Colon (tissue), 2 donors: ENCODE results near the gene LDLRAD1.
"Not testable (repeated sequence)": the region's sequence is repeated elsewhere in the genome, so short reads cannot be mapped to it uniquely, and the experiment has no call there.

Experiments
- FAIRE-seq: peaks from 2 replicates; lab custom pipeline; 2012; peaks lifted over from hg19 to GRCh38; lab: Jason Lieb, UNC
- donor health status: control.
- donor health status: control.

LDLRAD1 gene, protein sequence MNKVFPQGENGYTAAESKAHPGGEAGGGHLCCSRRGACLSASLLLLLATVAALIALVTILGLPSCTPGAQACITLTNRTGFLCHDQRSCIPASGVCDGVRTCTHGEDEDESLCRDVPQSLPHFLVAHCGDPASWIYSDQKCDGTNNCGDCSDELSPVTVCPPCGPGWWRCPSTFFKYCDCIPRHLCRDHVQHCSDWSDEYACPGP

DNA sequence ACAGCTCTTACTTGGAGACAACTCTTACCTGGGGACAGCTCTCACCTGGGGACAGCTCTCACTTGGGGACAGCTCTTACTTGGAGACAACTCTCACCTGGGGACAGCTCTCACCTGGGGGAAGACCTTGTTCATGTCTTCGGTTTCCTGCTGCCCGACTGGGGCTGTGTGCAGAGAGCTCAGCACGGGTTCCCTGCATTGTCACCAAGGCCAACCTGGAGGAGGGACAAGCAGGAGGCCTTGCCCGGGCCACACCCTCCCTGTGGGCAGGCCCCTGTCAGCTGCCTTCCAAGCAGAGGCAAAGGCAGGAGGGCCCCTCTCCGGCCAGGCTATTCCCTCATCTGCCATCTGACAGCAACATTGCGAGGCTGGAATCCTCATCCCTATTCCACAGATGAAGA is at the start of gene LDLRAD1:
Gene LDLRAD1 (minus strand): TSS at position 208 of the 400 bp plus-strand sequence. CDS start 74 bp downstream, at position 134.
- FAIRE-seq, result no peak

DNA sequence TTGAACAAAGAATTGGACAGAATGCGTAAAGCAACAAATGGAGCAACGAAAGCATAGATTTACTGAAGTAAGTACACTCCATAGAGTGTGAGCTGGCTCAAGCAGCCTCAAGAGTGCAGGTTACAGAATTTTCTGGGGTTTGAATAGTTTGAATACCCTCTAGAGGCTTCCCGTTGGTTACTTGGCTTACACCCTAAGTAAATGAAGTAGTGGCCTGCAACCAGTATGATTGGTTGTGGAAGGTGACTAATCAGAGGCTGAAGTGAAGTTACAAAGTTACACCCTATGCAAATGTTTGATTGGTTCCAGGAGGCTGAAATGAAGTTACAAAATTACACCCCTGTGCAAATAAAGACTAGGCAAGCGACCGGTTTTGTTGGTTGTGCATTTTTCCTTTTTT is 46.3 kb upstream of the LDLRAD1 start:
- FAIRE-seq, result no peak

DNA sequence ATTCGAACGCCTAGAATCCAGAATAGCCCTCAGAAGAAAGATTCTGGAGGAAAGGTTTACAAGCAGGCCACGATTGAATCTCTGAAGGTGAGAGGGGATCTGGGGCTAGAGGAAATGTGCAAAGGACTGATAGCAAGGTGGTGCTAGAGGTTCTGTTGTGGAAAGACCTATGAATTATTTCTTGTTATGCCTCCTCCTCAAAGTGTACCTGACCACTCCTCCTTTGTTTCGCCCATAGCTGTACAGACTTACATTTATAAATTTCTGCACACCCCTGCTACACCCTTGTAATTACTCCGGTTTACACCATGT is 36.4 kb upstream of the LDLRAD1 start:
- no peak for FAIRE-seq

DNA sequence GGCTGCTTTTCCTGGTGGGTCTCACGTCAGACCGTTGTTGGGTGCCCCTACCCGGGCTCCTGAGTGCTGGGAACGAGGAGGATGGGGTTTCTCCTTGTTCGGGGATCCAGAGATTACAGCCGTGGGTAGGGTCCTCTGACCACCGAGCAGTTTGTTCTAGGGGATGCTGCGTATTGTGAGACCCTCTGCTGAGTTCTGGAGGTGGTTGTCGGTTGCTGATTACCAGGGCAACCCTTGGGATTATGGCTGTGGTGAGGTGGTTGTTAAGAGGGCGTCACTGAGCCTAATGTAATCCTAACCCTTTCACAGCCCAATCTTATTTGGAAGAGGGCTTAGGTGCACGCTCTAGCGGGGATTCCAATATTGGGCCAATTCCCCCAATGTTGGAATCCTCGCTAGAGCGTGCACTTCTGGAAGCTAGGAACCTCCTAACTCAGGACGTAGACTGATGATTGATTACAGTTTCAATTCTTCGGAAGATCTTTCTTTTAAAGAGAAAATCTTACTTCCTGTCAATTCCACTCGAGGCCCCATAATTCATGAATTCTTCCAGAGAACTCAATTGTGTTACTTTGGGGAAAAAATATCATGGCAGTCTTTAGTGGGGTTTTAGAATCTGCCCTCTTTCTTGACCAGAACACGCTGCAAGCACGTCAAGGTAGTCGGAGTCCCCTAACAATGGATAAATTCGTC is 35.9 kb upstream of the LDLRAD1 start:
- no peak for FAIRE-seq

DNA sequence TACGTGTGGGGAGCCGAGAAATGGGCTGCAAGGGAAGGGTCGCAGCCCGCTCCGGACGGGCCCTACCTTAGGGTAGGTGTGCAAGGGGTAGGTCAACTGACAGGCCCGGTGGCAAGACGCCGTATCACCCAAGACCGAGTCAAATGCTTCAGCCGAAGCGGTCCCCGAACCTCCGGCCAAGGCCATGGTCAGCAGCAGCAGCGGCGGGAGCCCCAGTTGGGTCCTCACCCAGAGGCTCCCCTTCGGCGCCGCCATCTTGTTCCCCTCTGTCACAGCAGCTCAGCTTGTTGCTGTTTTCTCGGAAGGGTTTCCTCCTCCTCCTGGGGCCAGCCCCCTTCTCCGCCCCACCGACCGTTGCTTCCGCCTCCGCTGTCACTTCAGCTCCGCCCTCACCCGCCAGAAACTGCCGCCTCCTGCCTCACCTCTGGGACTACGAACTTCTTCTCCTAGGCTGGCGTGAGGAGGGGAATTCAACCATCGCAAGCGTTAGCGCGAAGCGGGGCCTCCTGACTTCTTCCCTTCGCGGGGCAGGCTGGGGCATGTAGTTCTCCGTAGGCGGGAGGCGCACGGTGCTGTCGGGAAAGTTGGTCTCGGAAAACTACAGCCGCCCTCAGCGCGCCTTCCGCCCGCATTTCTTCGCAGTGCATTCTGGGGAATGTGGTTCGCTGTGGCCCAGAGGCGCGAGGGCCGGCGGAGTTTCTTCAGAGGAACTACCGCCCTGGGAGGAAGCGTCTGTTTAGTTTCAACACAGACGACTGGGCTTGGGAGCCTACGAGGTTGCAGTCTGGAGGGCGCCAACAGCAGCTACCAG is 35.2 kb upstream of the LDLRAD1 start, which contains the start of the genes TCEANC2 and TMEM59:
Gene TCEANC2 (plus strand): TSS at position 675 of the 811 bp plus-strand sequence. CDS start 815 bp downstream, outside the sequence.
Gene TMEM59 (minus strand): TSS at position 271 of the 811 bp plus-strand sequence. CDS start 16 bp downstream, at position 255.
- peak; percentile 86 for FAIRE-seq

DNA sequence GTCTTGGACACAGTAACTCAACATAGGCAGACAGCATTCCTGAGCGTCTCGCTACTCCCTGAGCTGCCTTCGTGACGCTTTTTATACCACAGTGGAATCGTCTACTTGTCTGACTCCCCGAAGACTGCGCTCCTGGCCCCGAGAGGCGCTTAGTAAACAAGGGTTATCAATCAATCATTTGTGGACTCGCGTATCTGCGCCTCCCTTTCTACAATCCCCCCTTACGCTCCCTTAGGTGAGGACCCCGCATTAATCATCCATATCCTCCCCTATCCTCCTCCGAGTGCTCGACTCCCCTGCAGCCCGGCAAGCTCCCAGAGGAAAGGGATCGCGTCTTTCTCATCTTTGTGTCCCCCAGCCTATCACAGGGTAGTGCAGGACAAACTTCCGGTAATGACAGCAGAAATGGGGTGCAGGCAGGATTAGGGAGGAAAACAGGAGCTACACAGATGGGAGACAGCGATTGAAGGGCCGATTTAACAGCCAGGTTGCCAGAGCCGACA is 34.5 kb upstream of the LDLRAD1 start:
- no peak for FAIRE-seq

DNA sequence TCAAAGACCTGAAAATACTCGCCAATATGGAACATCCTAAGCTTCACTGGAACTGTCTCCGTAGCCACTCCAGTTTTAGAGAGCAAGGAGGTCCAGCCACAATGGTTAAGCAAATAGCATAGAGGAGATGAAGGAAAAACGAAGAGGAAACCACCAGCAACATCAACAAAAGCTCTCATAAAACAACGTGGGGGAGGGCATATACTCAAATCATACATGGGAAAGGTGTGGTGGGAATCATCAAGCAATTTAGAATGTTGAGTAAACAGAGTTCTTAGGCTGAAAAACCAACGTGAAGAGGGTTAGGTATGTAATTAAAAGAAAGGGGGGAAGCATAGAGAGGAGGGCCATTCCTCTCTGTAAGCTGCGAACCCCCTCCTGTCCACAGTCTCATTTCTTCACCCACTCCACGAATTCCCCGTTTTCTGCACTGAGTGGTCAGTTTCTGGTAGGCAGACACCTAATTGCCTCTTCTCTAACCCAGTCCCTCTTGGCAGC is 34.0 kb upstream of the LDLRAD1 start:
- FAIRE-seq, result no peak

DNA sequence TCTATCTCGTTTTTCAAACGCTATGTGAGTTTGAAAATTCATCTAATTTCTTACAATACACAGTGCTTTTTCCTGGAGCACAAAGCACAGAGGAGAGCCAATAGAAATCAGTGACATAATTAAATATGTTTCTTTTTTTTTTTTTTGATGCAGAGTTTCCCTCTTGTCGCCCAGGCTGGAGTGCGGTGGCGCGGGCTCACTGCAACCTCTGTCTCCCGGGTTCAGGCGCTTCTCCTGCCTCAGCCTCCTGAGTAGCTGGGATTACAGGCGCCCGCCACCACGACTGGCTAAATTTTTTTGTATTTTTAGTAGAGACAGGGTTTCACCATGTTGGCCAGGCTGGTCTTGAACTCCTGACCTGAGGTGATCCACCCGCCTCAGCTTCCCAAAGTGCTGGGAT is 32.4 kb upstream of the LDLRAD1 start:
- not testable (repeated sequence) for FAIRE-seq

DNA sequence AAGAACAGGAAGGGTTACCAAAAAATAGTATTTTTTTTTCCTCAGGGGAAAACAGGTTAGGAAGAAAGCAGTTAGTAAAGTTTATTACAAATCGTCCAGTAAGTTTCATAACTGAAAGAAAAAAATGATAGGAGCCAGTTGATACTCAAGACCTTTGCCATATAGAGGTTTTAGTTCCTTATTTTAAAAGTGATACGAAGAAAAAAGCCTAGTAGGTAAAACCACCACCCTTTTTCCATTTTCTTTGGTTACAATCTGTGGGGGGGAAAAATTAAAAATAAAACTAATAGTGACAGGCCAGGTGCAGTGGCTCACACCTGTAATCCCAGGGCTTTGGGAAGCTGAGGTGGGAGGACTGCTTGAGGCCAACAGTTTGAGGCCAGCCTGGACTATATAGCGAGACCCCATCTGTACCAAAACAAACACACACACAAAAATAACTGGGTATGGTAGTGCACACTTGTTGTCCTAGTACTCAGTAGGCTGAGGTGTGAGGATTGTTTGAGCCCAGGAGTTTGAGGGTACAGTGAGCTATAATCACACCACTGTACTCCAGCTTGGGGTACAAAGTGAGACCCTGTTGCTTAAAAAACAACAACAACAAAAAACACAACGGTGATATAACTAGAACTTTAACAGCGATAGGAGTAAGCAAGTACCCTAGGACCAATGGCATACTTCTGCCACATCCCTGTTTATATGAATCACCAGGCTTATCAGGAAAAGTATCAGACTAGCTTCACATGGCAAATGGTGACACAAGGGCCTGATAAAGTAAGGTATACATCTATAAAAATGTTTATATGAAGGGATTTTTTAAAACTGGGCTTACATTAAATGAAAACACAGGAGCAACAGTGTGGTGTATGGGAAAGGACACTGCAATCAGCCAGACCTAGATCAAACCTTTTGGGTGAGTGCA is 29.7 kb upstream of the LDLRAD1 start:
- FAIRE-seq, result no peak

DNA sequence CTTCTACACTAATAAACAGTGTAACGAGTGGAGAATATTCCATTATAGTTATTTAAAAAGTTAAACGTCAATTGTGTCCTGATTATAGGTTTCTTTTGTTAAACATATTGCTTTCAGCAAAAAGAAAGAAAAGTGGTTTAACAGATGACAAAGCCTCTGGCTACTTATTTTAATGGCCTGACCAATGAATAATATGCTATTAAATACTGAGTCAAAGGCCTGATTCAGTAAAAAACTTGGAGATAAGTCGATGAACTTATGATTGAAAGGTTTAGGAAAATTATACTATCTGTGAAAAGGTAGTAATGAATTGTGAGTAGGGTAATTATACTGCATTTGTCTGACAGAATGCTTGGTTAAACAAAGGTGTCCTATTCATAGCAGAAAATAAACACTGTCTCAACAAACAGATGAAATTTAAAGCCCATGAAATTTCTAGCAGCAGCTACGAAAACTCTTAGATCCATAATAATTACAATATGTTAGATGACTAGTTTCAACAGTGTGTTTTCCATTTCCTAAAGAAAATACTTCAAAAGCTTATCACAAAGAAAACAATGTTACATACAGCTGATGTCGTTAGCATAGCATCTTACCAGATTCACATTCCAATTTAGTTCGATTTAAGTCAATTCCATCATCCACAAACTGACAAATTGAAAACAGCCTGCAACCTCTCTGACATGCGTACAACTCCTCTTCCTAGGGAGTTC is 28.8 kb upstream of the LDLRAD1 start:
- FAIRE-seq, result no peak

DNA sequence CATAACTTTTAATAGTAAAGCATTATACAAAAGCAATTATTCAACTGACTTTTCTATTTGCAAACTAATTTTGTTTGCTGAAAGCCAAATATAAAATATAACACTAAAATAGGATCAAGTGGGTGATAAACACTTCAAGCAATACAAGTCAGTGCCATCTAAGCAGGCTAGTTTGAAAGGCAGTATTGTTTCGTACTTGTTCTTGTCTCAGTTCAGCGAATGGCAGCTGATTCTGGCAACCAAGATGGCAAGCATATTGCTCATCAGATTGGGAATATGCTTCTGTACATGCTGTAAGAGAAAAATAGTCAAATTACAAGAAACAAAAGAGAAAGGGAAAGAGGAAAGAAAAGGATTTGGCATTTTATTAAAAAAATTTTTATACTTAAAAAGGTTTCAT is 27.5 kb upstream of the LDLRAD1 start:
- no peak for FAIRE-seq

DNA sequence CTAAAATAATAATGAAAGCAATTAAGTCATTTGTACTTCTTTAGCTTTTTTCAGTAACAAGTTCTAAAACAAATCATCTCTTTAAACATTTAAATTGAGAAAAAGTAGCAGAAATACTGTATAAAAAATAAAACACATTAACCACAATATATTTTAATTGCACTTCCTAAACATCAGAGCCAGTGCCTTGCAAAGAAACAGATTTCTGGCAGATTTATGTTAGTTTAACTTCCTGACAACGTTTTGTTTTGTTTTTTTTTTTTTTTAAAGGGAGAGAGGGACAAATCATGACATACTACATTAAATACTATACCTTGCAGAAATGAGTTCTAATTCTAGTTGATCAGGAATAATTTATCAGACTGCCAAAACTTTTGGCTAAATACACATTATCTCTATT is 23.8 kb upstream of the LDLRAD1 start:
- FAIRE-seq, result no peak

DNA sequence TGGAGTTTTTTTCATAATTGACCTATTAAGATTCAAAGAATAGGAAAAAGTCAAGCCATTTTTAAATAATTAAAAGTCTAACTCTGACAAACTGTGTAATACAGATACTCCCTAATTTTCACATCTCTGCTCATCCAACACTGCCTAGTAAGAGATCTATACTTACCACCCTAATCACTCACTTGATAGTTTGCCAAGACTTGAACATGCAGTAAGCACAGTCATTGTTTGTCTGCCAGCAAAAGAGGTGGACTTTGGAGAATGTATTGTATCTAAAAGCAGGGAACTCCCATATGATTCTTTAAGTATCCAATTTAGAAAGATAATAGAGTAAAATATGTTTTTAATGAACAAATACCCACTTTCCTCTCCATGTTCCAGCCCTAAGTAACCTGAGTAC is 19.5 kb upstream of the LDLRAD1 start:
- no peak for FAIRE-seq

DNA sequence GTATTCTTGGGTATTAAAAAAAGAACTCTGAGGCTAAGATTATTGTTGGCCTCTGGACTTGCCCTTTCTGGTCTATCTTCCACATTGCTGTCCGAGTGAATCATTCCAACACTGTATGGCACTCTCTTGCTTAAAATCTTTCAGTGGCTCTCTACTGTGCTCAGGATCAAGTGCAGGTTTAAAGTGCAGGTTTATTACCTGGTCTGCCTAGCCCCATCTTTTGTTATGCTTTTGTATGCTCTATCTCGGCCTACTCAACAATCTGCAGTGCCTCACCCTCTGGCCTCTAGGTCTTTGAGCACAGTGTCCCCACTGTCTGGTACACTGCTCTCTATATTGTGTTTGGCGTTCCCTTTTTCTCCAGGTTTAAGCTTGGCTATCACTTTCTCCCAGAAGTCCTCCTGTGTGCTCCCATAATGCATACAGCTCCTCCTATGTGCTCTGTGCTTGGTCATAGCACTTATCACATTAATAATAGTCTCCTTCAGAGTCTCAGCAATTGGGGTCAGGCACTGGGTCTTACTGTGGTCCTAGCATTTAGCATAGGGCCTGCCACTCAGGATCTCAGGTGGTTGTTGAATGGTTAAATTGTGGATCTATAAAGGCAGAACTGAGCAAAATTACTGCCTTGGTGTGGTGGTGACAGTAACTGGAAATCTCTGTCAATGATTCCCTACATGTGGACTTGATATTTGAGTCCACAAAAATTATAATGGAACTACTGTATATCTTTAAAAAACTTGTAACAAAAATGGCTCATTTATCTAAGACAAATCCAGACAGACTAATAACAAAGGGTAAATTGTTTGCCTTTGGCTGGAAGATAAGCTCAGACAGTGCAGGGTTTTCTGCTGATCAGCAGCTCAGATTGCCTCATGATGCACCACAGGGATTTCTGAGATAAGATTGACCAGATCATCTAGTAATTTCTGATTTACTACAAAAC is 10.6 kb upstream of the LDLRAD1 start:
- no peak for FAIRE-seq

DNA sequence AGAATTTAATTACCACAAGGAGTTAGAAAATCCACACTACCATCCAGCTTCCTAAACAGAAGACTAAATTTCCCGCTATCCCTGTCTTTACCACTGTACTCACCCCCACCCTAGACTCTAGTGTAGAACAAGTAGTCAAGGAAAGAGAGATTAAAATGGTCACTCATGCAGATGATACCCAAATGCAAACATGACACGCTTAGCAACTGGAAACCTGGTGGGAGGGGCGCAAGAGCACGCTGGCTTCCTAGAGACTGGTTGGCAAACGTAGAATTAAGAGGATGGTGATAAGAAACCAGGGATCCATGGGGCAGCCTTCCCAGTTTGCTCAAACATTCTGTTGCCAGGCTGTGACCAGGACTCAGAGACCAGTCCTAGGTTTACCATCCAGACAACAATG is 9.9 kb upstream of the LDLRAD1 start:
- FAIRE-seq, result no peak

DNA sequence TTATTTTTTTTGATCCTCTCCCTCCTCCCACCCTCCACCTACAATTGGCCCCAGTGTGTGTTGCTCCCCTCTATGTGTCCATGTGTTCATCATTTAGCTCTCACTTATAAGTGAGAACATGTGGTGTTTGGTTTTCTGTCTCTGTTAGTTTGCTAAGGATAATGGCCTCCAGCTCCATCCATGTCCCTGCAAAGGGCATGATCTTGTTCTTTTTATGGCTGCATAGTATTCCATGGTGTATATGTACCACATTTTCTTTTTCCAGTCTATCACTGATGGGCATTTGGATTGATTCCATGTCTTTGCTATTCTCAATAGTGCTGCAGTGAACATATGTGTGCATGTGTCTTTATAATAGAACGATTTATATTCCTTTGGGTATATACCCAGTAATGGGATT is 6.8 kb upstream of the LDLRAD1 start:
- FAIRE-seq, result not testable (repeated sequence)

DNA sequence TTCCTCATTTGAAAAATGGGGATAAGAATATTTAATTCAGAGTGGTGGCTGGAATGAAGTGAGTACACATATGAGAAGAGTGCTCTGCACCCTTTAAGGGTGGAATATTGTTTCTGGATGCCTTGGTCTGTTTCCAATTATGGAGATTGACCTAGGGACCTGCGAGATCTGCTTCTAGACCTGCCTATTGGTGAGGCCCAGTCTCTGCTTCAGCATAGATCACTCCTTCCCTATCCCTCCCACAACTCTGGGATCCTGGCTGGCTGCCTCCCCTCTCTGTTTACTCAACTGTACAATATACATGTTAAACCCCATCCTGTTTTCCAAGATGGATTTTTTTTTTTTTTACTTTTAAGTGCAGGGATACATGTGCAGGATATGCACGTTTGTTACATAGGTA is 6.4 kb upstream of the LDLRAD1 start:
- FAIRE-seq, result no peak

DNA sequence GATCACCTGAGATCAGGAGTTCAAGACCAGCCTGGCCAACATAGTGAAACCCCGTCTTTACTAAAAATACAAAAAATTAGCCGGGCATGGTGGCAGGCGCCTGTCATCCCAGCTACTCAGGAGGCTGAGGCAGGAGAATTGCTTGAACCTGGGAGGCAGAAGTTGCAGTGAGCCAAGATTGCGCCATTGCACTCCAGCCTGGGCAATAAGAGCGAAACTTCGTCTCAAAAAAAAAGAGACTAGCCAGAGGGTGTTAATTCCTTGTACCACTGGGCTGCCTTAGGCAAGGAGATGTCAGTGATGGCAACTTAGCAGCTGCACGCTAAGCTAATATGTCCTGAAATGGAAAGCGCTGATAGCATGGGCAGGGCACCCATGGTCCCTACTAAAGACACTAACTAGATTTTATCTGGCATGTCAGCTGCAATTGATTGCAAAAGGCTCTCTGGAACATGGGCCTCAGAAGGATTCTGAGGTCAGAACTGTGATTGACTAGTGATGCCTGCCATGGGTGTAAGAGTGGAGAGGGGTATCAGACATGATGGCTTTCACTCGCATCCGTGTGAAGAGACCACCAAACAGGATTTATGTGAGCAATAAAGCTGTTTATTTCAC is 1.7 kb upstream of the LDLRAD1 start:
- not testable (repeated sequence) for FAIRE-seq

DNA sequence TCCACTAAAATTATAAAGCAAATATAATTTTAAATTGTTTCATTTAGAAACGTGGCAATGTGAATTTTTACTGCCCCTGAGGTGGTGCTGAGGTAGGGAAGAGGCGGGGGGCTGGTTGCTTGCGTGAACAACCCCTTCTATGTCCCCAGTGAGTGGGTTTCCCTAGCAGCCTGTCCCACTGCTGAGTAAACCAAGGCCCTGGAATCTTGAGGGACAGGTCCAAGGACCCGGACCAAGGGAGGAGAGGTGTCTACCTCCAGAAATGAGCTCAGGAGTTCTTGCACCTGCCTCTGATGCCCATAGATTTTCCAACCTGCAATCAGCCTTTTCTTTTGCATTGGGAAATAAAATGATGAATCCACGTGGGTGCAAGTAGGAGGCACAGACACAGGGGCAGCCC is 649 bp upstream of the LDLRAD1 start:
- no peak for FAIRE-seq
